ENCODE measurements around the gene ZBTB3.
"Not testable (repeated sequence)": the region's sequence is repeated elsewhere in the genome, so short reads cannot be mapped to it uniquely, and the experiment has no call there.

ZBTB3 gene

DNA sequence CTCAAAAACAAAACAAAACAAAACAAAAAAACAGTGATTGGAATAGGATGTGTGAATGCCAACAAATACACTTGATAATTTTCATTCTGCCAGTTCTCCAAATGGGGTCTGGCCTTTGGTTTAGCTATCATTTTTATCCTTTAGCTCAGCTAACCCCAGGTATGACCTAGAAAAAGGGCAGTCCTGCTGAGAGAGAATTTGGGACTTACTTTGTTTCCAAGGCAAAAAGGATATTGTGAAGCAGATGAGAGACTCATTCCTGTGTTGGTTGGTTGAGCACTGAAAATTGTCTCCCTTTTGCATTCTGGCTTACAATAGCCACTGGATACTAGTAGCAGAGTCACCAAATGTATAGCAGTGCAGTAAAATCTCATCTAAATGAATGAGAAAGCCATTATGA, 16.8 kb downstream of the ZBTB3 start:
- no peak for DNase-seq (ENCODE audit: low spot score)
- TF ChIP-seq CTCF (IDR thresholded peaks at IDR 0.05): no peak
- Histone ChIP-seq H3K27ac (no peak overlapping the region), H3K4me3 (no peak overlapping the region)

DNA sequence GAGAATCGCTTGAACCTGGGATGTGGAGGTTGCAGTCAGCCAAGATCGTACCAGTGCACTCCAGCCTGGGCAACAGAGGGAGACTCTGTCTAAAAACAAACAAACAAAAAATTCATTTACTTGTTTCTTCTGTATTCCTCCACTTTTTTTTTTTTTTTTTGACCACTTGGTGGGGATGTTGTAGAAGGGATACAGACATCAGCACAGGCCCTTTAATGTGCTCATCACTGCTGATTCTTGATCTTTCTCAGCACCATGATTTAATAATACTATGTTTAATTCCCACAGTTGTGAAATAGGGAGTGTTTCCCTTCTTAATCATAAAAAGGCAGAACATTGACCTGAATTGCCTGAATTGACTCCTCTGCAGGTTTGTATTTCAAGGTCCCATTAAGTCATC, 21.1 kb downstream of the ZBTB3 start:
- DNase-seq (ENCODE audit: low spot score): no peak
- Histone ChIP-seq H3K27ac (no peak overlapping the region), H3K4me3 (no peak overlapping the region)
- no peak for TF ChIP-seq CTCF (IDR thresholded peaks at IDR 0.05)

DNA sequence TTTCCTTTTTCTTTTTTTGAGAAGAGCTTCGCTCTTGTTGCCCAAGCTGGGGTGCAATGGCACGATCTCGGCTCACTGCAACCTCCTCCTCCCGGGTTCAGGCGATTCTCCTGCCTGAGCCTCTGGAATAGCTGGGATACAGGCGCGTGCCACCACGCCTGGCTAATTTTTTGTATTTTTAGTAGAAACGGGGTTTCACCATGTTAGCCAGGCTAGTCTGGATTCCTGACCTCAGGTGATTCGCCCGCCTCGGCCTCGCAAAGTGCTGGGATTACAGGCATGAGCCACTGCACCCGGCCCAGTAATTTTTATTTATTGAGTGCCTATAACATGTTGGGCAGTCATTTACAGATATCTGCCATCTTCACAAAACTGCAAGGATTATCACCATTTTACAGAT, 23.9 kb downstream of the ZBTB3 start:
- not testable (repeated sequence) for H3K4me3 ChIP-seq; DNase-seq (ENCODE audit: low spot score); H3K27ac ChIP-seq

DNA sequence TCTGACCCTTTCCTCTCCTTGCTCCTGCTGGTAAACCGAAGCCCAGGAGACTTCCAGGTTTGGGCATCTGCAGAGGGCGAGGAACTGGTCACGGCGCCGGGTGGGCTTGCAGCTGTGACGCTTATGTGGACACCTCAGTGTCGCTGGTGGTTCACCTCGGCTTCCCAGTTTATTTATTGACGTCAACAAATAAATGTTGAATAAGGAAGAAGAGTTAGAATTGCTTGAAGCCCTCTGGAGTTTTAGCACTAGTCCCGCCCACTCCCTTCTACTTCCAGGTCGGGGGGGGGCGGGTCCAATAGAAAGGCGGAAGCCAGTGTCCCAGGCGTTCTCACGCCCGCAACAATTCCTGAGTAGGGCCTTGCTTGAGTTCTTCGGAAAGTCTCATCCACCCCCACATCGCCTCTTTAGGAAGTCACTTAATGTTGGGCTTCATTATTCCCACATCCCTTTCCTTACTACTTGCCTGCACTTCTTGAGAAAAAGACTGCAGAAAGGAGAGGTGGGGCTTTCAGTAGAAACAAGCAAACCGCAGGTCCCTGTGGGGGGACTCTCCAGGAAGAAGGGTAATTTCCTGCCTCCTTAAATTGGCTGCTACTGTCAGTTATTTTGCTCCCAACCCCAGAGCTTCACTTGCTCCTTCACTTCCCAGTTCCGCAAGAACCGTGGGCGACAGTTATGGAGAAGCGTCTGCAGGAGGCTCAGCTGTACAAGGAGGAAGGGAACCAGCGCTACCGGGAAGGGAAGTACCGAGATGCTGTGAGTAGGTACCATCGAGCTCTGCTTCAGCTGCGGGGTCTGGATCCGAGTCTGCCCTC, 25.6 kb downstream of the ZBTB3 start, which contains the start of gene TTC9C:
Gene TTC9C (plus strand): TSS at position 316 of the 818 bp plus-strand sequence. CDS start 363 bp downstream, at position 679.
- Histone ChIP-seq H3K4me3 (peak within 1 kb of the TSS; percentile 79), H3K27ac (peak within 1 kb of the TSS; percentile 87 to 96)
- no peak for TF ChIP-seq CTCF (IDR thresholded peaks at IDR 0.05)
- DNase-seq (ENCODE audit: low spot score): peak; percentile 94

DNA sequence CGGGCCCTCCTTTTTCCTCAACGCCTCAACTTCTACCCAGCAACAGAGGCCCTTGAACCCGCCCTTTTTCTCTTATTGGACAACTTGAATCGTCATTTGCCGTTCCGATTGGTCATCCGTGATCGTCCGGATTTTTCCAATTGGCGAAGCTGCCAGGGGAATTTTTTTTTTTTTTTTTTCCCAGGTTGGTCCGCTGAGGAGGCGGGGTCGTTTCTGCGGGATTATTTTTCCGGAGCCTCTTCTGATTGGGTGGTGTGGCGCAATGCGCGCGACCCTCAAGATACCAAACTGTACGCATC, 26.1 kb downstream of the ZBTB3 start:
- H3K27ac ChIP-seq: peak overlapping the region; percentile 87 to 96
- no peak for TF ChIP-seq CTCF (IDR thresholded peaks at IDR 0.05)
- DNase-seq (ENCODE audit: low spot score): peak; percentile 91
- peak overlapping the region; percentile 79 for H3K4me3 ChIP-seq

DNA sequence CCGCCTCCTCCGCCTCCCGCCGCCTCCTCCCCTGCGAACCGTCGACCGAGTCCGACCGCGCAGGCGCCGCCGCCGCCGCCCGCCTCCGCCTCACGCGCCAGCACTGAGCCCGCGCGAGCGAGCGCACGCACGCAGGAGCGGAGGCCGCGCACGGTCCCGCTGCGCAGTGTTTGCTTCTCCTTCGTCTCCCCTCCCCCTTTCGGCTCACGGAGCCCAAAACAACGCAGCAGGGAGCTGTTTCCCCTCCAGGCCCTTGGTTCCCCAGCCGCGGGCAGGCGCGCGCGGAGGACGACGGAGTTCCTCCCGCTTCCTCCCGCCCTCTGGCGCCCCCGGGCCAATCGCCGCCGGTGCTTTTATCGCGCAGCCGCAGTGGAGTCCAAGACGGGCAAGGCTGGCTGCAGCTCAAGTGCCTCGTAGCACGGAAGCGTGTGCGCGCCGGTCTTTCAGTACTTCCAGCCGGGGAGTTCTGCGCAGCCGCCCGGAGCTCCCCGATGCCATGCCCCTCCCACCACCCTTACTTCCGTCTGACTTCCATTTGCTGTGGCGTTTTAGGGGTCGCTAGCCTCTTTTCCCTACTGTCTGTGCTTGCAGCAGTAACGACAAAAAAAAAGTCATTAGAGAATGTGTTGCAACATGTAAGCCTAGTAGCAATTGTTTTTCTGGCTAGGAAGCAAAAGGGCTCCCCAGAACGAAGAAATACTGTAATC, 26.6 kb downstream of the ZBTB3 start, which contains the start of gene HNRNPUL2:
Gene HNRNPUL2 (minus strand): TSS at position 293 of the 707 bp plus-strand sequence. CDS start 301 bp downstream, outside the sequence.
- no peak for TF ChIP-seq CTCF (IDR thresholded peaks at IDR 0.05)
- peak; percentile 98 for DNase-seq (ENCODE audit: low spot score)
- H3K27ac ChIP-seq: peak within 1 kb of the TSS; percentile 87 to 96
- H3K4me3 ChIP-seq: peak within 1 kb of the TSS; percentile 79

DNA sequence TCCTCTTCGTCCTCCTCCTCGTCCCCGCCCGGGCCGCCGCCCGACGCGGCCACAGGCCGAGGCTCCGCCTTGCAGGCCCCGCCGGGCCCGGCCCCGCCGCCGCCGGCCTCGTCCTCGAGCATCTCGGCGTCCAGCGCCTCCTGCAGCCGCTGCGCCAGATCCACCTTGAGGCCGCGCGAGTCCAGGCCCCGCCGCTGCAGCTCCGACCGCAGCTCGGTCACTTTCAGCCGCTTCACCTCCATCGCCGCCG, 27.1 kb downstream of the ZBTB3 start:
- Histone ChIP-seq H3K4me3 (peak overlapping the region; percentile 79), H3K27ac (peak overlapping the region; percentile 87 to 96)
- no peak for TF ChIP-seq CTCF (IDR thresholded peaks at IDR 0.05)

More for the DNA sequence above, 27.1 kb downstream of the ZBTB3 start:
- peak; percentile 91 for DNase-seq (ENCODE audit: low spot score)

Data from coronary artery (tissue), 2 donors.